Hippocampal formation (tissue), 2 donors: ENCODE data around the gene FUT6.
"Not testable (repeated sequence)": the region's sequence is repeated elsewhere in the genome, so short reads cannot be mapped to it uniquely, and the experiment has no call there.

ENCODE experiments used
- DNase-seq, 2 donors: peaks; one replicate each; lab custom pipeline; 2025; lab: John Stamatoyannopoulos, UW

FUT6 gene

DNA sequence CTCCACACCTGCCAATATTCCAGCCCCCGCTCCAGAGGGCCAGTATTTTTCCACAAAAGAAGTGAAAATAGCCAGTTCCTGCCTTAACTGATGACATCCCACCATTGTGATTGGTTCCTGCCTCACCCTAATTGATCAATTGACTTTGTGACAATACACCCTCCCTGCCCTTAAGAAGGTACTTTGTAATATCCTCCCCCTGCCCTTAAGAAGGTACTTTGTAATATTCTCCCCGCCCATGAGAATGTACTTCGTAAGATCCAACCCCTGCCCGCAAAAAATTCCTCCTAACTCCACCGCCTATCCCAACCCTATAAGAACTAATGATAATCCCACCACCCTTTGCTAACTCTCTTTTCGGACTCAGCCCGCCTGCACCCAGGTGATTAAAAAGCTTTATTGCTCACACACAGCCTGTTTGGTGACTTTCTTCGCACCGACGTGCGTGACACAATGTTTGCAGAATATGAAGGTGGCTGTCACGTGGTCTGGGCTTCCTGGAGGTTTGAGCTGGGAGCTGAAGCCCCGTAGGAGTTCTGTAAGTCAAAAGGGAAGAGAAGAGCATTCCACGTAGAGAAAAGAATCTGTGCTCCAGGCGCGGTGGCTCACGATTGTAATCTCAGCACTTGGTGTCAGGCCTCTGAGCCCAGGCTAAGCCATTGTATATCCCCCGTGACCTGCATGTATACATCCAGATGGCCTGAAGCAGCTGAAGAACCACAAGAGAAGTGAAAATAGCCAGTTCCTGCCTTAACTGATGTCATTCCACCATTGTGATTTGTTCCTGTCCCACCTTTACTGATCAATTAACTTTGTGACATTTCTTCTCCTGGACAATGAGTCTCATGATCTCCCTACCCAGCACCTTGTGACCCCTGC, 17.9 kb upstream of the FUT6 start:
- DNase-seq = no peak

DNA sequence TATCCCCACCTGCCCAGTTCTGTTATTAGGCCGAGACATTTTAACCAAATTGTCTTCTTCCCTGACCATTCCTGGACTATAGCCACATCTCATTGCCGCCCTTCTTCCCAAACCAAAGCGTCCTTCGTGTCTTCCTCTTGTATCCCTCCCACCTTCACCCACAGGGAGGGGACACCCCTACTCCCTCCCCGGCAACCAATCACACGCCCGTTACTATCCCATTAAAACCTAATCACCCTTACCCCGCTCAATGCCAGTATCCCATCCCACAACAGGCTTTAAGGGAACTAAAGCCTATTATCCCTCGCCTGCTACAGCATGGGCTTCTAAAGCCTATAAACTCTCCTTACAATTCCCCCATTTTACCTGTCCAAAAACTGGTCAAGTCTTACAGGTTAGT, 15.6 kb upstream of the FUT6 start:
- not testable (repeated sequence) for DNase-seq

DNA sequence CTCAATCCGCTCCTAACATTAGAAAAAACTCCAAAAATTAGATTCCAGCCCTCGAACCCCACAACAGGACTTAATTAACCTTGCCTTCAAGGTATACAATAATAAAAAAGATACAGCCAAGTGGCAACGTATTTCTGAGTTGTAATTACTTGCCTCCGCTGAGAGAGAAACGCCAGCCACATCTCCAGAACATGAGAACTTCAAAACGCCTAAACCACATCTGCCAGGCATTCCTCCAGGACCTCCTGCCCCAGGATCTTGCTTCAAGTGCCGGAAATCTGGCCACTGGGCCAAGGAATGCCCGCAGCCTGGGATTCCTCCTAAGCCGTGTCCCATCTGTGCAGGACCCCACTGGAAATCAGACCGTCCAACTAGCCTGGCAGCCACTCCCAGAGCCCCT, 14.6 kb upstream of the FUT6 start:
- not testable (repeated sequence) for DNase-seq

DNA sequence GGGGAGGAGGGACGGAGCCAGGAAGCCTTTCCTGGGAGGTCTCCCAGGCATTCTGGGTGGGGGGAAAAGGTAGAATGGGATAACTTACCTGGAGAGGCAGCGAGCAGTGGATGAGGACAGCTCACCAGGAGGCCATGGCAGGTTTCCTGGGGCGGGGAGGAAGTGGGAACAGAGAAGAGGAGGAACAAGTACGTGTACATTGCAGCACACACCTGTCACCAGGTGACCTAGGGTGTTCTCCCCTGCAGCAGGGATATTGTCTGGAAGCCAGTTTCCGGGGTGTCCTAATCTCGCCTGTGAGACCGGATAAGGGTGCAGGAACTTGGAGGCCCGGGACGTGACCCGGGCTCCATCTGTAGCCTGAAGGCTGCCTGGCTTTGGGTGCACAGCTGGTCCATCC, 11.8 kb upstream of the FUT6 start, which contains the start of gene FUT3:
Gene FUT3 (minus strand): TSS at position 148 of the 400 bp plus-strand sequence.
- DNase-seq = no peak

DNA sequence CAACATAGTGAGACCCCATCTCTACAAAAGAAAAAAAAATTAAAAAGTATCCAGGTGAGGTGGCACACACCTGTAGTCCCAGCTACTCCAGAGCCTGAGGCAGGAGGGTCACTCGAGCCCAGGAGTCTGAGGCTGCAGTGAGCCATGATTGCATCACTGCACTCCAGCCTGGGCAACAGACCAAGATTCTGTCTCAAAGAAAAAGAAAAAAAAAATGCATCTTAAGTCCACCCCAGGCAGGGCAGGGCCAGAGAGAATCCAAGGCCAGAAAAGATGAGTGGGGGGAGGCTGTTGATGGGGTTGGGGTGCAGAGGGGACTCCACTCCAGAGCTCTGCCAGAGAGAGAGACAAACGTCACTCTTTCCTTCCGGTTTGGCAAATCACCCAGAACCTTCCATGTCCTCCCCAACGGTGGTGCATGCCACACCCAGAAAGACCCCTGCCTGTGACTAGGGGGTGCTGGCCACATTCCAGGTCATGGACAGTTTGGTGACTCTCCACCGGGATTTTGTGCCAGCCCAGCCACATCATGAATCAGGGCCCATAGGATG, 11.3 kb upstream of the FUT6 start:
- DNase-seq = no peak

DNA sequence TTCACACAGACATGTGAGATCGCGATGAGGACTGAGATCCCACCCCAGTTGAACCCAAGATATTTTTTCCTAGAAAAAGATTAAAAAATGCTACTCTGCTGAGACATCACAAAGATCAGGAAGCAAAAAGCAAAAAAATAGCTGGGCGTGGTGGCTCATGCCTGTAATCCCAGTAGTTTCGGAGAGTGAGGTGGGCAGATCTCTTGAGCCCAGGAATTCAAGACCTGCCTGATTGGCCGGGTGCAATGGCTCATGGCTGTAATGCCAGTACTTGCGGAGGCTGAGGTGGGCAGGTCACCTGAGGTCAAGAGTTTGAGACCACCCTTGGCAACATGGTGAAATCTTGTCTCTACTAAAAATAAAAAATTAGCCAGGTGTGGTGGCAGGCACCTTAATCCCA, 10.7 kb upstream of the FUT6 start:
- DNase-seq = no peak

DNA sequence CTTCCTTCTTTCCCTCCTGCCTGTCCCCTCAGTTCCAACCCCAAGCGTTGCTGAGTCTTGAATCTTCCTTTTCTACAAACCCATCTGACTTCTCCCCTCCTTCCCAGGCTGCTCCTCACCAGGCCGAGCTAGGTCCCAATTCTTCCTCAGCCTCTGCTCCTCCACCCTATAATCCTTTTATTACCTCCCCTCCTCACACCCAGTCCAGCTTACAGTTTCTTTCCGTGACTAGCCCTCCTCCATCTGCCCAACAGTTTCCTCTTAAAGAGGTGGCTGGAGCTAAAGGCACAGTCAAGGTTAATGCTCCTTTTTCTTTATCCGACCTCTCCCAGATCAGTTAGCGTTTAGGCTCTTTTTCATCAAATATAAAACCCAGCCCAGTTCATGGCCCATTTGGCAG, 9.1 kb upstream of the FUT6 start:
- DNase-seq = not testable (repeated sequence)

DNA sequence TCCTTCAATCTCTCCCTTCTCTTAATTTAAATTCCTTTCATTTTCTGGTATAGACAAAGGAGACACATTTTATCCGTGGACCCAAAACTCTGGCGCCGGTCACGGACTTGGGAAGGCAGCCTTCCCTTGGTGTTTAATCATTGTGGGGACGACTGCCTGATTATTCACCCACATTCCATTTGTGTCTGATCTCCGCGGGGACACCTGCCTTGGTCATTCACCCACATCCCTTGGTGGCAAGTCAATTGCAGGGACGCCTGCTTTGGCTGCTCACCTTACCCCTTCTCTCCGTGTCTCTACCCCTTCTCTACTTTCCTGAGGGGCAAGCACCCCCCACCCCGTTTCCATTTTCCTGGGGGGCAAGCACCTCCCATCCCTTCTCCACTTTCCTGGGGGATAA, 8.3 kb upstream of the FUT6 start:
- not testable (repeated sequence) for DNase-seq

DNA sequence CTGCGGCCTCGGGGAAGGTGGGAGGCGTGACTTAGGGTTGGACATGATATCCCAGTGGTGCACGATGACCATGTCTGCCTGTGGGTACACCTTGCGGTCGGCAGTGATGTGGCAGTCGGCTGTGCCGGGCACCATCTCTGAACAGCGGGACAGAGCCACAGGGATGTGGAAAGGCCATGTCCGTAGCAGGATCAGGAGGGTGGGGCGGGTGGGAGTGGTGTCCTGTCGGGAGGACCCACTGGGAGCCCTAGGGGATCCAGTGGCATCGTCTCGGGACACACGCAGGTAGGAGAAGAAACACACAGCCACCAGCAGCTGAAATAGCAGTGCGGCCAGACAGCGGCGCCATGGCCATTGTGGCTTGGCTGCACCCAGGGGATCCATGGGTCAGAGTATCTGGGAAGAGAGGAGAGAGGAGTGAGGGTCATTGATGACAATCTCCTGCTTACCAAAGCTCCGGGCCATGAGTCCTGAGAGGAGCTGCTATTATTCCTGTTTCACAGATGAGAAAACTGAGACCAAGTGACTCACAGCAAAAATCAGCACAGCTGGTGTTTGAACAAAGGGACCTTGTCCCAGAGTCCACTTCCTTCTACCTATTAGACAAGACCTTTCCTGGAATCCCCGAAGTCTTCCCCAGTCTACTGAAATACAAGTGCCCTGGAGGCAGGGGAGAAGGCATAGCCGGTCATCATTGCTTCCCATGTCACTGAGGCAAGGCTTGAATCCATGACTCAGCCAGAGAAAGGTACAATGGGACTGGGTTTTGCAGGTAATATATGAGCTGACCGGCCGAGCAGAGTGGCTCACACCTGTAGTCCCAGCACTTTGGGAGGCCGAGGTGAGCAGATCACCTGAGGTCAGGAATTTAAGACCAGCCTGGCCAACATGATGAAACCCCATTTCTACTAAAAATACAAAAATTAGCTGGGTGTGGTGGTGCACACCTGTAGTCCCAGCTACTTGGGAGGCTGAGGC, 5.2 kb upstream of the FUT6 start:
- no peak for DNase-seq

DNA sequence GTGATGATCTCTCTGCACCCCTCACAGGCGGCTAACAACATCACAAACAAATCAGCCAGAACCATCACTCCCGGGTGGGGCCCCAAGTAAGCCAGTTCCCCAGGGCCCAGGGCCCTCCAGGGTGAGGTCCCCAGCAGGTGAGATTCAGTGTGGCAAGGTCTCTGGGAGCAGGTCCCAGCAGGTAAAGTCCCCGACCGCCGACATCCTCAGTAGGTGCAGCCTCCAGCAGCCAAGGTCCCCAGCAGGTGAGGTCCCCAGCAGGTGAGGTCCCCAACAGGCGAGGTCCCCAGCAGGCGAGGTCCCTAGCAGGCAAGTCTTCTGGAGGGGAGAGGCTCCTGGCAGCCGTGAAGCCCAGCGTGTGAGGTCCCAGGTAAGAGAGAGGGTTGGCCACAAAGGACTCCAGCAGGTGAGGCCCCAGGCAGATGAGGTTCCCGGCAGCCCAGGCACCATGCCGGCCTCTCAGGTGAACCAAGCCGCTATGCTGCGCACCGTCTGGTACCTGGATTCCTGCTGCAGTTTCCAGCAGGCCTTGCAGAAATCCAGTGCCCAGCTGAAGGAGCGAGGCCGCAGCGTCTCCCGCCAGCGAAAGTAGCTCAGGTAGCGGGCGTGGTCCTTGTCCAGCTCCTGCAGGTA, 3.9 kb upstream of the FUT6 start:
- DNase-seq = no peak

DNA sequence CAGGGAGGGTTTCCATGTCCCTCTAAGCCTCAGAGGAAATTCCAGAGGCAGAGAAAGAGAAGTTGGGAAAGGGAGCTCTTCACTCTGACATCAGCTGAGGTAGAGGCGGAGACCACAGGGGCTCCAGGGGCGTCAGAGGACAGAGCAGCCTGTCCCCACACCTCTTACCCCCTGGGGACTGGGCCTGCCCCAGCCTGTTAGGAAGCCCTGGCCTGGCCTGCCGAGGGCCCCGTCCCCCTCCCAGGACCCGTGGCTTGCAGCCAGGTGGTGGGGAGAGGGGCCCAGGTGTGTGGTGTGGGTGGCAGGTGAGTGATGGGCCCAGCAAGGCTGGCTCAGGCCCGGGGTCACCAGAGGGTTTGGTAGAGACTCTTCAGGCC, 2.2 kb upstream of the FUT6 start:
- DNase-seq = not testable (repeated sequence)

DNA sequence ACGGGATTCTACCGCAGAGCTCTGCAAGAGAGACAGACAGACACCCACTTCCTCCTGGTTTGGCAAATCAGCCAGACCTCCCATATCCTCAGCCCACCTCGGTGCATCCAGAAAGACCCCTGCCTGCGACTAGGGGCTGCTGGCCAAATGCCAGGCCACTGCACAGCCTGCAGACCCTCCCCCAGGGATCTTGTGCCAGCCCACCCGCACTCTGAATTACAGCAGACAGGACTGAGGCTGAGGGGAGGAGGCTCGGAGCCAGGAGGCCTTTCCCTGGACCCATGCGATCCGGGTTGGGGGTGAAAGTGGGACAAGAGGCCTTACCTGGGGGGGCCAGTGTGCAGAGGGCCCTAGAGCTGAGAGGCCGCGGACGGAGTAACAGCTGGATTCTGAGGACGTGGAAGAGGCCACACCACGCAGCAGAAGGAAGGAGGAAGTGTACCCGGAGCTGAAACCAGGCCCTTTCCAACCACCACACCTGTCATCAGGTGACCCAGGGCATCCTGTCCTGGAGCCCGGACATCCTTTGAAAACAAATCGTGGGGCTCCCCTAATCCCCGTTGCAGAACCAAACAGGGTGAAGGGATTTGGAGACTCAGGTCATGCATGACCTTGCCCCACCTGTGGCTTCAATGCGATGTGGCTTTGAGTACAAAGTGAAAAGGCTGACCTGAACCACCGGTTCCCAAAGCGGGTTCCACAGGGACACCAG, 993 bp downstream of the FUT6 start:
- DNase-seq = no peak

DNA sequence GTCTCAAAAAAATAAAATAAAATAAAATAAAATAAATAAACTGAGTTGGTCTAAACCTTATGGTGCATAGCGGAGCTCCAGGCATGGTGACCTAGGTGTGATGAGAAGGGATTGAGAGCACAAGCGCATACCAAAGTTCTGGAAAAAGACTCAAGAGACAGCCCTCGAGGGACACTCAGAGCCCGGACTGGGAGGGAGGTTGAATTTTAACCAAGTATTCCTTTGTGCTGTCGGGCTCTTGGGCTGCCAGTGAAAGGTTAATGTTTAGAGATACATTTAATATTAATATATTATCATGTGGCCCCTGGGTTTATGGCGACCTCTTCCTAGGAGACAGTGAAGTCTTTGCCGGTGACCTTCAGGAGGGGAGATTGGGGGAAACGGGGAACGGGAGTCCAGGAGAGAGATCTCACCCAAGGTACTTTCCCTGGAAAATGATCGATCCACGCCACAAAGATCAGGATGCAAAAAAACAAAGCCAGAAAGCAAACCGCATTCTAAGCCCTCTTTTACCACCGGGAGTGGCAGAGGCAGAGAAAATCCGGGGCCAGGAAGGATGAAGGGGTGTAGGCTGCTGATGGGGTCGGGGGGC, 1.6 kb downstream of the FUT6 start:
- DNase-seq = no peak

DNA sequence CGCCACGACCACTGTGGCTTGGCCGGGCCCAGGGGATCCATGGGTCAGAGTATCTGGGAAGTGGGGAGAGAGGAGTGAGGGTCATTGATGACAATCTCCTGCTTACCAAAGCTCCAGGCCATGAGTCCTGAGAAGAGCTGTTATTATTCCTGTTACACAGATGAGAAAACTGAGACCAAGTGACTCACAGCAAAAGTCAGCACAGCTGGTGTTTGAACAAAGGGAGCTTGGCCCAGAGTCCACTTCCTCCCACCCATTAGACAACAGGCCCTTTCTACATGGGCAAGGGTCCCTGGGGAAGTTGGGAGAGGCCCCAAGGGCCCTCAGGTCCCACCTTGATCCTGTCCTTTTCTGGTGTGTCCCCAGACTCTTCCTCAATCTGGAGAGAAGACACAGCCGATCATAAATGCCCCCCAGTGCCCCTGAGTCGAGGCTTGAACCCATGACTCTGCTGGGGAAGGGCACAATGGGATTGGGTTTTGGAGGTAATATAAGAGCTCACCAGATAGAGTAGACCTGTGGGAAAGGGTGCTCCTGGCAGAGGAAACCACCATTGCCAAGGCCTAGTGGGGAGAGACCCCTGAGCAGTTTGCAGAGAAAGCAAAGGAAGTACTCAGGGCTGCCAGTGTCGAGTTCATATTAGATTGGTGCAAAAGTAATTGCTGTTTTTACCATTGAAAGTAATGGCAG, 6.8 kb downstream of the FUT6 start:
- DNase-seq = no peak

DNA sequence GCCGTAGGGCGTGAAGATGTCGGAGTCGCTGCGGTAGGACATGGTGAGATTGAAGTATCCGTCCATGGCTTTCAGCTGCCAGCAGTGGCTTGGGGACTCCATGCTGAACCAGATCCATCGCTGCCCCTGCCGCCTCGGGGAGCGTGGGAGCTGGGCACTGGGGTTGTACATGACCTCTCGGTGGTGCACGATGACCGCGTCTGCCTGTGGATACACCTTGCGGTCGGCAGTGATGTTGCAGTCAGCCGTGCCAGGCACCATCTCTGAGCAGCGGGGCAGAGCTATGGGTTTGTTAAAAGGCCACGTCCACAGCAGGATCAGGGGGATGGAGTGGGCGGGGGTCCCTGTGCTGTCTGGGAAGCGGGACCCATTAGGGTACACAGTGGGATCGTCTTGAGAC, 7.4 kb downstream of the FUT6 start:
- DNase-seq = no peak

DNA sequence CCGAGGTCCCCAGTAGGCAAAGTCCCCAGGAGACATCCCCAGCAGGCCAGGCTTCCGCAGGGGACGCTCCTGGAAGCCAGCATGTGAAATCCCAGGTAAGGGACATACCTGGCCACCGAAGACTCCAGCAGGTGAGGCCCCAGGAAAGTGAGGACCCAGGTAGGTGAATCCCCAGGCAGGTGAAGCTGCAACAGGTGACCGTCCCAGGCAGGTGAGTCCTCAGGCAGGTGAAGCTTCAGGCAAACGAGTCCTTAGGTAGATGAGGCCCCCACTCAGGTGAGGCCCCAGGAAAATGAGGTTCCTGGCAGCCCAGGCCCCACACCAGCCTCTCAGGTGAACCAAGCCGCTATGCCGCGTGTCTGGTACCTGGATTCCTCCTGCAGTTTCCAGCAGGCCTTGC, 8.3 kb downstream of the FUT6 start:
- no peak for DNase-seq

DNA sequence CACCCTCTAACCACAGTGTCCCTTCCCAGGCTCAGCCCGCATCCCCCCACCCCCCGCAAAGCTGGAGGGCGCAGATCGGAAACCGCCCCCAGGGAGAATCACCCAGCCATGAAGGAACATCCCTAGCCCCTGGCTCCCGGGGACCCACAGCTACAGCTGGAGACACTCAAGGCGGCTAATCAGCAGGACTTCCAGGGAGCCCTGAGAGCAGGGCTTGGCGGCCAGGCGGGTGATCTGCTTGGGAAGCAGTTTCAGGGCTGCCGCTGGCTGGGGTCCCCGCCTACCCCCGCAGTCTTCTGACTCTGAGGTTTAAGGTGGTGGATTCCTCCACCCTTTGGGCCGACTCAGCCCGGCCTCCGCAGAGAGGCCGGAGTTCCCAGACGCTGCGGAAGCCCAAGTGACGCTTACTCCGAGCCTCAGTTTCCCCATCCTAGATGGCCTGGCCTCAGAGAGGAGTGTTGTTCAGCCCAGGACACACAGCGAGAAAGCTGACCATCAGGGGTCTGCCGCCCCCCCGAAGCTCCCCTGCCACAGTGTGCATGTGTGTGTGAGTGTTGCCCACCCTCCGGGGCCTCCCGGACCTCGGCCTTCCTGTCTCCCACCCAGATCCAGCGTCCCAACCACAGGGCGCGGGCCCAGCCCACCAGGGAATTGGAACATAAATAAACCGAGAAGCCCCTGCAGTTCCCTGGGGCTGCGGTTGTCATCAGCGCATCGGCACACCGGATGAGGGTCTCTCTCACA, 9.8 kb downstream of the FUT6 start:
- DNase-seq = no peak

DNA sequence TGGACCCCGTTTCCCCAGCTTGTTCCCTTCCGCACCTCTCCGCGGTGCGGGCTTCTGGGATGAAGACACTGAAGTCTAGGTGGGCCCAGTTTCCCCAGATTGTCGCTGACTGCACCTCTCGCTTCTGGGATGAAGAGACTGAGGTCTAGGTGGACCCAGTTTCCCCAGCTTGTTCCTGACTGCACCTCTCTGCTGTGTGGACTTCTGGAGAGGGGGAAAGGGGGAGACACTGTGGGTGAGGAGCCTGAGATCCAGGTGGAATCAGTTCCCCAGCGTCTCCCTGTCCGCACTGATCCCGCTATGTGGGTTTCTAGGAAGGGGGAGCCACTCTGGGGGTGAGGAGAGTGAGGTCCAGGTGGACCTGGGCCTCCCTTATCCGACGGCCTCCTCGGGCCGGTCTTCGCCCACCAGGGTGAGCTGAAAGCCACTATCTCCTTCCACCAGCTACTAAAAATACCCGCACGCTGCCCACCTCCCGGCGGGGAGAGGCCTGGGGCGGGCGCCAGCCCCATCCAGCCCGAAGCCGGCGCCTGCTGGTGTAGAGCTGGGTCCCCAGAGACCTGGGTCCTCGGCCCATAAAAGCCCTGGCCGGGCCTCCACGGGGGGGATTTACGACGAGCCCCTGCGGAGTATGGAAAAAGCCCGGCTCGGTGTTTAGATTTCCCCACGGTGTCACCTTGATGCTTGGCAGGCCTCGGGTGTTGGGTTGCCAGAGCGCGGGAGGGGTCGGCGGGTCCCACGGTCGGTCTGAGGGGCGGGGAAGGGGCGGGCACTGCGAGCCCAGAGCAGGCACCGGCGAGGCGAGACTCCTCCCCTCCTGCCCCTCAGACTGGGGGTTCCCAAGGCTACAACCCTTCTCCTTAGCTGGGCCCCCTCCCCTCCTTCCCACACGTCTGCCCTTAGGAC, 10.6 kb downstream of the FUT6 start:
- no peak for DNase-seq
